Measurements from ENCODE around the gene CKB.

The CKB gene

GRCh38 chr14:103522649-103523574 lies at the start of gene CKB:
Gene CKB (minus strand): TSS chr14:103522830. CDS start chr14:103522493, 337 bp downstream.
- DNase-seq (ENCODE audit: low read depth in 1 of 2, low spot score in 1 of 2): no peak

GRCh38 chr14:103569408-103569807 lies 46.8 kb upstream of the CKB start:
- no peak for DNase-seq (ENCODE audit: low read depth in 1 of 2, low spot score in 1 of 2)

- DNase-seq (ENCODE audit: low read depth in 1 of 2, low spot score in 1 of 2): no peak
Observed at GRCh38 chr14:103568952-103569351, 46.3 kb upstream of the CKB start.

GRCh38 chr14:103563844-103564505 lies 41.3 kb upstream of the CKB start:
- DNase-seq (ENCODE audit: low read depth in 1 of 2, low spot score in 1 of 2): no peak

GRCh38 chr14:103563226-103563620 lies 40.6 kb upstream of the CKB start:
- no peak for DNase-seq (ENCODE audit: low read depth in 1 of 2, low spot score in 1 of 2)

GRCh38 chr14:103562429-103563225 lies 40.0 kb upstream of the CKB start, which contains the start of the genes BAG5 and COA8:
Gene BAG5 (minus strand): TSS chr14:103562657. CDS start chr14:103561164, 1,493 bp downstream.
Gene COA8 (plus strand): TSS chr14:103562960. CDS start chr14:103563002, 42 bp downstream.
- peak; percentile 74 to 80 for DNase-seq (ENCODE audit: low read depth in 1 of 2, low spot score in 1 of 2)

GRCh38 chr14:103562179-103562428 lies 39.5 kb upstream of the CKB start:
- no peak for DNase-seq (ENCODE audit: low read depth in 1 of 2, low spot score in 1 of 2)

- DNase-seq (ENCODE audit: low read depth in 1 of 2, low spot score in 1 of 2): peak in 1 of 2 donors; percentile 11
Observed at GRCh38 chr14:103561381-103562178, 39.0 kb upstream of the CKB start.

- DNase-seq (ENCODE audit: low read depth in 1 of 2, low spot score in 1 of 2): no peak
Observed at GRCh38 chr14:103560691-103561090, 38.1 kb upstream of the CKB start.

- DNase-seq (ENCODE audit: low read depth in 1 of 2, low spot score in 1 of 2): no peak
Observed at GRCh38 chr14:103559766-103560165, 37.1 kb upstream of the CKB start.

- no peak for DNase-seq (ENCODE audit: low read depth in 1 of 2, low spot score in 1 of 2)
Observed at GRCh38 chr14:103558071-103558882, 35.6 kb upstream of the CKB start.

GRCh38 chr14:103556946-103557758 lies 34.5 kb upstream of the CKB start:
- no peak for DNase-seq (ENCODE audit: low read depth in 1 of 2, low spot score in 1 of 2)

GRCh38 chr14:103555559-103556337 lies 33.1 kb upstream of the CKB start:
- no peak for DNase-seq (ENCODE audit: low read depth in 1 of 2, low spot score in 1 of 2)

GRCh38 chr14:103552846-103553210 lies 30.2 kb upstream of the CKB start:
- no peak for DNase-seq (ENCODE audit: low read depth in 1 of 2, low spot score in 1 of 2)

- DNase-seq (ENCODE audit: low read depth in 1 of 2, low spot score in 1 of 2): no peak
Observed at GRCh38 chr14:103552011-103552845, 29.6 kb upstream of the CKB start.

- no peak for DNase-seq (ENCODE audit: low read depth in 1 of 2, low spot score in 1 of 2)
Observed at GRCh38 chr14:103551338-103551762, 28.7 kb upstream of the CKB start.

Measured in stimulated activated CD4-positive, alpha-beta T cell treated with anti-CD3 and anti-CD28 coated beads, Interleukin-15, amount 100 ng/mL, for 1 hour (primary cell).